Measurements from ENCODE around the gene SLC36A4.
"Not testable (repeated sequence)": the region's sequence is repeated elsewhere in the genome, so short reads cannot be mapped to it uniquely, and the experiment has no call there.

SLC36A4 gene

GRCh38 chr11:93118276-93118675 lies 79.5 kb downstream of the SLC36A4 start:
- DNase-seq: no peak

DNA sequence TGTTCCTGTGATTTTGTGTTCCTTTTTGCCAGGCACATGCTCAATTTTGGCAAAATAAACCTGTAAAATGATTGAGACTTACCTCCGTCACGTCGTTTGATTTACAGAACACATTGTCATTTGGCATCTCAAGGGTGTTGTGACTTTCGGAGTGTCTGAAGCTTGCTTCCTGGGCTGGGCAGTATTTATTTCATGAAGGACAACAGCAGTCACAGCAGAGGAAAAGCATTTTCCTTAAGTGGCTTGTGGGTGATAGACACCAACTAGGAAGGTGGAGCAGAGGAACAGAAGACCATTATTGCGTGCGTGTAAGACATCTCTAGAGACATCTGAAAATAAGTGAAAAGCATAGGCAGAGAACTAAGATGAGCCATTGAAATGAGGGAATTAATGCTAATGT lies 80.2 kb downstream of the SLC36A4 start:
- DNase-seq: no peak

GRCh38 chr11:93116641-93117441 lies 81.0 kb downstream of the SLC36A4 start:
- no peak for DNase-seq

DNA sequence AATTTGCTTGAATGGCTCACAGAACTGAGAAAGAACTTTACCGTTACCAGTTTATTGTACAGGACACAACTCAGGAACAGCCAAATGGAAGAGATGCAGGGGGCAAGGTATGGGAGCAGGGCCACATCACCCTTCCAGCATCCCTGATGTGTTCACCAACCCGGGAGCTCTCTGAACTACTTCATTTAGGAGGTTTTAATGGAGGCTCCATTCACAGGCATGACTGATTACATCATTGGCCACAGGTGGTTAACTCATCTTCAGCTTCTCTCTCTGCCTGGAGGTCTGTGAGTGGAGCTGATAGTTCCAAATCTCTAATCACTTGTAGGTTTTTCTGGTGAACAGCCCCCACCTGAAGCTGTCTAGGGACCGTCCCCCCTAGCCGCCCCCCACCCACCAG lies 83.5 kb downstream of the SLC36A4 start:
- DNase-seq: no peak

- DNase-seq: no peak
Observed at GRCh38 chr11:93113824-93114223, 84.0 kb downstream of the SLC36A4 start.

DNA sequence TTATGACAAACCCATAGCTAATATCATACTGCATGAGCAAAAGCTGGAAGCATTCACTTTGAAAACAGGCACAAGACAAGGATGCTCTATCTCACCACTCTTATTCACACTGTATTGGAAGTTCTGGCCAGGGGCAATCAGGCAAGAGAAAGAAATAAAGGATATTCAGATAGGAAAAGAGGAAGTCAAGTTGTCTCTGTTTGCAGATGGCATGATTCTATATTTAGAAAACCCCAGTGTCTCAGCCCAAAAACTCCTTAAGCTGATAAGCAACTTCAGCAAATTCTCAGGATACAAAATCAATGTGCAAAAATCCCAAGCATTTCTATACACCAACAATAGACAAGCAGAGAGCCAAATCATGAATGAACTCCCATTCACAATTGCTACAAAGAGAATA lies 86.6 kb downstream of the SLC36A4 start:
- DNase-seq: not testable (repeated sequence)

DNA sequence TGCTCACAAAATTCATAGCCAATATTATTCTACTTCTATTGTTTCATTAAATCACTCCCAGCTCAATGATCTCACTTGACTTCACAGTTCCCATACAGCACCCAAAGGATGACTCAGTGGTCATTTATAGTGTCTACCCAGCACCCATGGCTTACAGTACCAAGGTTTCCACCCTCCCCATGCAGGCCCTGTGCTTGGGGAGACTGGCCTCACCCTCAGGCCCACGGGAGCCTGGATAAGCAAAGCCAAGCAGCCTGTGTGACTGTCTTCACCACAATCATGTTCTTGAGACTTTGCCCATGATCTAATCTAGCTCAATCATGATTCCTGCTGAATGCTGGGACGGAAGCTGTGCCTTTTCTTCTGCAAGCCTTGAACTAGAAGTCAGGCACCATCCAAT lies 97.6 kb downstream of the SLC36A4 start:
- DNase-seq: no peak

DNA sequence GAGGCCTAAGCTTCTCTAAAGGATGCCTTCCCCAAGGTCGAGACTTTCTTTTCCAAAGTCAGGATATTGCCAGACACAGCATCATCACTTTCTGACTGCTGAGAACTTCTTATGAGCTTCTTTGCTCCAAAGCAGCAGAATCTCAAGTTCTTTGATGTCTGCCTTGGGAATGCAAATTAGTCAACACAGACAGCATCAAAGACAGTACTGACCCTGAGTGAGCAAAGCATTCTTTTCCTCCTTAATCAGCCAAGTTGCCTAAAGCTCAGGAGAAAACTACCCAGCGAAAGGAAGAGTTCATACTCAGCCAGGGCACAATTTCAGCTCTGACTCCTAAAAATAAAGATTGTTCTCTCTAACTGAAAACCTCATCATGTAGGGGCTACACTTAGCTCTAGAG lies 98.0 kb downstream of the SLC36A4 start:
- no peak for DNase-seq
